ENCODE data around the gene ARMH2. TPM values are rescaled to one million over a fixed set of nuclear protein-coding genes. Genes with fewer than 3 reads are reported as not detected.

Gene ARMH2
- total and polyA plus RNA-seq, 2 experiments from 2014 or later = not detected

GRCh38 chr6:24788031-24788665 lies 10.6 kb downstream of the ARMH2 start:
- no peaks in the 10 kb centered on the region for H3K9me2 ChIP-seq (ENCODE audit: insufficient read depth)
- H4K20me1 ChIP-seq (ENCODE audit: insufficient read depth) = no peaks in the 10 kb centered on the region
- H3K36me3 ChIP-seq (ENCODE audit: low read depth) = 0 out of 2 replicates have a peak, but pooled peaks cover 4% of the 10 kb centered on the region
- no peaks in the 10 kb centered on the region for H3K27me3 ChIP-seq (replicated peaks; ENCODE audit: insufficient read depth)
- in situ Hi-C loops (cut with MboI) = no loop called here
- H3K79me2 ChIP-seq (ENCODE audit: insufficient read depth) = no peaks in the 10 kb centered on the region
- DNase-seq = peak; percentile 34
- no peak overlapping the region for H3K27ac ChIP-seq
- H3K4me3 ChIP-seq = no peak overlapping the region
- TF ChIP-seq EZH2phosphoT487 (IDR thresholded peaks at IDR 0.05; ENCODE audit: insufficient read depth, low read depth) (no peak), EZH2 (IDR thresholded peaks at IDR 0.05; ENCODE audit: insufficient read depth, poor library complexity, severe bottlenecking) (no peak)
- no peak overlapping the region for H3K9ac ChIP-seq
- 91 to 97% methylated on average over 4 of the region's 4 CpGs for WGBS, 2 experiments (ENCODE audit: low coverage in 1 of 2, low lambda C conversion rate in 2 of 2, missing lambda C conversion rate in 2 of 2)
- H3K4me2 ChIP-seq (ENCODE audit: unreplicated experiment) = no peak overlapping the region
- no peak overlapping the region for H2AFZ ChIP-seq
- H3F3A ChIP-seq (ENCODE audit: insufficient read depth) = peaks cover 8% of the 10 kb centered on the region; the same call in 1 of the 2 replicates
- no peaks in the 10 kb centered on the region for H3K9me3 ChIP-seq (ENCODE audit: low read depth)
- no peaks in the 10 kb centered on the region for H3K4me1 ChIP-seq (ENCODE audit: insufficient read depth)

- Histone ChIP-seq H3K9me2 (ENCODE audit: insufficient read depth) (no peaks in the 10 kb centered on the region), H3K4me3 (no peak overlapping the region), H3K4me1 (ENCODE audit: insufficient read depth) (peaks cover 36% of the 10 kb centered on the region), H2AFZ (no peak overlapping the region), H3K36me3 (ENCODE audit: low read depth) (peaks cover 1% of the 10 kb centered on the region; the same call in 1 of the 2 replicates), H3K4me2 (ENCODE audit: unreplicated experiment) (no peak overlapping the region), H3K79me2 (ENCODE audit: insufficient read depth) (peaks cover 56% of the 10 kb centered on the region), H3K27ac (0 out of 2 replicates have a peak overlapping the region, but pooled peaks have one; percentile 1), H3K9ac (no peak overlapping the region), H3F3A (ENCODE audit: insufficient read depth) (peaks cover 15% of the 10 kb centered on the region; the same call in 1 of the 2 replicates), H4K20me1 (ENCODE audit: insufficient read depth) (no peaks in the 10 kb centered on the region), H3K9me3 (ENCODE audit: low read depth) (no peaks in the 10 kb centered on the region), H3K27me3 (replicated peaks; ENCODE audit: insufficient read depth) (no peaks in the 10 kb centered on the region)
- in situ Hi-C loops (cut with MboI) = no loop called here
- TF ChIP-seq EZH2 (IDR thresholded peaks at IDR 0.05; ENCODE audit: insufficient read depth, poor library complexity, severe bottlenecking) (no peak), EZH2phosphoT487 (IDR thresholded peaks at IDR 0.05; ENCODE audit: insufficient read depth, low read depth) (no peak)
- WGBS, 2 experiments (ENCODE audit: low coverage in 1 of 2, low lambda C conversion rate in 2 of 2, missing lambda C conversion rate in 2 of 2) = 82 to 84% methylated on average over 4 of the region's 4 CpGs
- DNase-seq = peak; percentile 25
Measured at GRCh38 chr6:24780206-24780605, 18.5 kb downstream of the ARMH2 start.

- H3F3A ChIP-seq (ENCODE audit: insufficient read depth) = peaks cover 15% of the 10 kb centered on the region; the same call in 1 of the 2 replicates
- H3K4me1 ChIP-seq (ENCODE audit: insufficient read depth) = peaks cover 36% of the 10 kb centered on the region
- H3K36me3 ChIP-seq (ENCODE audit: low read depth) = no peaks in the 10 kb centered on the region; the same call in 1 of the 2 replicates
- in situ Hi-C loops (cut with MboI) = no loop called here
- H3K4me2 ChIP-seq (ENCODE audit: unreplicated experiment) = no peak overlapping the region
- H3K9ac ChIP-seq = no peak overlapping the region
- H3K9me2 ChIP-seq (ENCODE audit: insufficient read depth) = no peaks in the 10 kb centered on the region
- H4K20me1 ChIP-seq (ENCODE audit: insufficient read depth) = no peaks in the 10 kb centered on the region
- peaks cover 56% of the 10 kb centered on the region for H3K79me2 ChIP-seq (ENCODE audit: insufficient read depth)
- H2AFZ ChIP-seq = no peak overlapping the region
- TF ChIP-seq EZH2 (IDR thresholded peaks at IDR 0.05; ENCODE audit: insufficient read depth, poor library complexity, severe bottlenecking) = no peak
- no peak for TF ChIP-seq EZH2phosphoT487 (IDR thresholded peaks at IDR 0.05; ENCODE audit: insufficient read depth, low read depth)
- H3K27ac ChIP-seq = no peak overlapping the region
- H3K4me3 ChIP-seq = no peak overlapping the region
- H3K27me3 ChIP-seq (replicated peaks; ENCODE audit: insufficient read depth) = no peaks in the 10 kb centered on the region
- H3K9me3 ChIP-seq (ENCODE audit: low read depth) = no peaks in the 10 kb centered on the region
- no peak for DNase-seq
- WGBS, 2 experiments (ENCODE audit: low coverage in 1 of 2, low lambda C conversion rate in 2 of 2, missing lambda C conversion rate in 2 of 2) = 96 to 97% methylated on average over 3 of the region's 3 CpGs
Measured at GRCh38 chr6:24779416-24780016, 19.2 kb downstream of the ARMH2 start.

GRCh38 chr6:24778878-24779277 lies 19.8 kb downstream of the ARMH2 start:
- Histone ChIP-seq H3K9ac (no peak overlapping the region), H3K36me3 (ENCODE audit: low read depth) (no peaks in the 10 kb centered on the region; the same call in 1 of the 2 replicates), H3K27me3 (replicated peaks; ENCODE audit: insufficient read depth) (no peaks in the 10 kb centered on the region), H3K9me2 (ENCODE audit: insufficient read depth) (no peaks in the 10 kb centered on the region), H3F3A (ENCODE audit: insufficient read depth) (peaks cover 15% of the 10 kb centered on the region; the same call in 1 of the 2 replicates), H3K79me2 (ENCODE audit: insufficient read depth) (peaks cover 56% of the 10 kb centered on the region), H3K9me3 (ENCODE audit: low read depth) (no peaks in the 10 kb centered on the region), H3K4me2 (ENCODE audit: unreplicated experiment) (no peak overlapping the region), H3K4me1 (ENCODE audit: insufficient read depth) (peaks cover 36% of the 10 kb centered on the region), H3K4me3 (no peak overlapping the region), H3K27ac (no peak overlapping the region), H2AFZ (no peak overlapping the region), H4K20me1 (ENCODE audit: insufficient read depth) (no peaks in the 10 kb centered on the region)
- DNase-seq = no peak
- TF ChIP-seq EZH2phosphoT487 (IDR thresholded peaks at IDR 0.05; ENCODE audit: insufficient read depth, low read depth) = no peak
- TF ChIP-seq EZH2 (IDR thresholded peaks at IDR 0.05; ENCODE audit: insufficient read depth, poor library complexity, severe bottlenecking) = no peak
- in situ Hi-C loops (cut with MboI) = no loop called here

Measured in GM23248 (cell line).